Fibroblast of lung (primary cell): ENCODE results near the gene BCAS3. TPM values are rescaled to one million over a fixed set of nuclear protein-coding genes. Genes with fewer than 3 reads are reported as not detected.

Source experiments
- DNase-seq, 2 donors: peaks; one replicate each; pipeline versions ENCODE4 v3.0.0 to v3.0.0-alpha.2; 2010; ENCODE audit warnings: low read depth in 2 of 2
- H2AFZ ChIP-seq: 2 replicates; pipeline ENCODE4 v1.5.1; 2012; ENCODE audit warnings: low read length, control low read depth, inconsistent platforms
- H3K27ac ChIP-seq: 2 replicates; pipeline ENCODE4 v1.5.1; 2011; ENCODE audit warnings: low read length, control low read depth; ENCODE audit not compliant: insufficient read depth
- H3K27me3 ChIP-seq: 2 replicates; pipeline ENCODE4 v1.5.1; 2011; ENCODE audit warnings: mild to moderate bottlenecking, low read length; ENCODE audit not compliant: control insufficient read depth, insufficient read depth
- H3K36me3 ChIP-seq: 2 replicates; pipeline ENCODE4 v1.5.1; 2011; ENCODE audit warnings: low read length; ENCODE audit not compliant: control insufficient read depth, insufficient read depth
- H3K4me1 ChIP-seq: 2 replicates; pipeline ENCODE4 v1.5.1; 2011; ENCODE audit warnings: low read length; ENCODE audit not compliant: control insufficient read depth, insufficient read depth; ENCODE audit errors: extremely low read depth
- H3K4me2 ChIP-seq: 2 replicates; pipeline ENCODE4 v1.5.1; 2011; ENCODE audit warnings: low read length, control low read depth; ENCODE audit not compliant: insufficient read depth; ENCODE audit errors: extremely low read depth
- H3K4me3 ChIP-seq, 4 experiments: fragments of 200-600 bp in 1 of 4; sonication (generic) in 1 of 4; replicated peaks in 1 of 4; 2 replicates each; pipeline ENCODE4 v1.5.1; 2011 to 2016; ENCODE audit warnings: low read length in 4 of 4, low read depth in 3 of 4, mild to moderate bottlenecking in 3 of 4, control low read depth in 2 of 4, inconsistent platforms in 1 of 4, mixed read lengths in 1 of 4; ENCODE audit not compliant: insufficient read depth in 1 of 4; ENCODE audit errors: control extremely low read depth in 1 of 4
- H3K79me2 ChIP-seq: 2 replicates; pipeline ENCODE4 v1.5.1; 2012; ENCODE audit warnings: mild to moderate bottlenecking, low read length, inconsistent platforms; ENCODE audit not compliant: control insufficient read depth, insufficient read depth
- H3K9ac ChIP-seq: 2 replicates; pipeline ENCODE4 v1.5.1; 2011; ENCODE audit warnings: mild to moderate bottlenecking, low read length, control low read depth; ENCODE audit not compliant: insufficient read depth
- H3K9me3 ChIP-seq: 2 replicates; pipeline ENCODE4 v1.5.1; 2012; ENCODE audit warnings: low read depth, low read length; ENCODE audit not compliant: control insufficient read depth, insufficient read depth
- H4K20me1 ChIP-seq: 2 replicates; pipeline ENCODE4 v1.5.1; 2011; ENCODE audit warnings: low read length; ENCODE audit not compliant: control insufficient read depth, insufficient read depth; ENCODE audit errors: extremely low read depth
- CTCF ChIP-seq, 2 donors: IDR thresholded peaks in 1 of 2; conservative IDR thresholded peaks in 1 of 2; 1 replicate in 1 of 2; 2 replicates in 1 of 2; pipeline ENCODE4 v1.5.1; 2011 to 2012; ENCODE audit warnings: low read length in 2 of 2, control low read depth in 1 of 2, inconsistent platforms in 1 of 2, low read depth in 1 of 2, mild to moderate bottlenecking in 1 of 2
- EZH2 ChIP-seq: IDR thresholded peaks from 2 replicates; pipeline ENCODE4 v1.5.1; 2012; ENCODE audit warnings: low read length, control low read depth, mild to moderate bottlenecking; ENCODE audit errors: missing control alignments
- polyA plus RNA-seq, 2 donors: library from polyadenylated mRNA; depleted of rRNA in 1 of 2; stranded (reverse) in 1 of 2; unstranded in 1 of 2; fragments of >200 nt; gene quantifications; 2 replicates each; pipeline ENCODE4 v1.2.1, GENCODE V29; 2011 to 2012; ENCODE audit warnings: missing spikeins in 1 of 2
- total RNA-seq: library from RNA; depleted of rRNA; stranded (reverse); fragments of >200 nt; gene quantifications from 2 replicates; pipeline ENCODE4 v1.2.1, GENCODE V29; 2014

BCAS3 gene
- total and polyA plus RNA-seq, 2 donors (not counting 1 experiment from before 2014, with no cell fraction given): 9.9 to 43.6 TPM

GRCh38 chr17:61399131-61400065, 721.7 kb downstream of the BCAS3 start, which contains the start of gene TBX2:
TBX2 (plus strand) TSS chr17:61399843; CDS start chr17:61400177, 334 bp downstream.
- Histone ChIP-seq H3K27me3 (no peaks in the 10 kb centered on the region), H3K79me2 (peaks cover 95% of the 10 kb centered on the region), H2AFZ (no peak within 1 kb of the TSS), H4K20me1 (no peaks in the 10 kb centered on the region), H3K36me3 (peaks cover 29% of the 10 kb centered on the region), H3K9me3 (no peaks in the 10 kb centered on the region), H3K4me1 (peaks cover 6% of the 10 kb centered on the region), H3K9ac (peak within 1 kb of the TSS; percentile 97), H3K27ac (peak within 1 kb of the TSS; percentile 95), H3K4me3 (peak within 1 kb of the TSS; percentile 90 to 100 (median 94)), H3K4me2 (peak within 1 kb of the TSS; percentile 94)
- peak; percentile 93 to 99 for DNase-seq
- TF ChIP-seq EZH2: no peak
- TF ChIP-seq CTCF (conservative IDR thresholded peaks at IDR 0.05 in 1 of 2, IDR thresholded peaks at IDR 0.05 in 1 of 2; ENCODE audit: low read depth in 1 of 2, low read length in 2 of 2): no peak

GRCh38 chr17:61400066-61400716, 722.5 kb downstream of the BCAS3 start:
- no peaks in the 10 kb centered on the region for H3K4me1 ChIP-seq
- peak overlapping the region; percentile 92 for H3K27ac ChIP-seq
- peak overlapping the region; percentile 75 to 100 (median 94) for H3K4me3 ChIP-seq
- peak overlapping the region; percentile 87 for H3K9ac ChIP-seq
- no peaks in the 10 kb centered on the region for H3K9me3 ChIP-seq
- H3K27me3 ChIP-seq: no peaks in the 10 kb centered on the region
- H3K36me3 ChIP-seq: peaks cover 37% of the 10 kb centered on the region
- H3K4me2 ChIP-seq: no peak overlapping the region
- peak; percentile 58 to 59 for DNase-seq
- no peak overlapping the region for H2AFZ ChIP-seq
- H3K79me2 ChIP-seq: peaks cover 95% of the 10 kb centered on the region
- no peaks in the 10 kb centered on the region for H4K20me1 ChIP-seq
- TF ChIP-seq EZH2 (no peak), CTCF (conservative IDR thresholded peaks at IDR 0.05 in 1 of 2, IDR thresholded peaks at IDR 0.05 in 1 of 2; ENCODE audit: low read depth in 1 of 2, low read length in 2 of 2) (no peak)
